GM12892 (cell line): ENCODE results near the gene UCHL1.

Source experiments
- POLR2A ChIP-seq: IDR thresholded peaks from 2 replicates; pipeline ENCODE4 v1.6.1; 2011; ENCODE audit warnings: low read depth, low read length, control low read depth
- POLR2AphosphoS5 ChIP-seq: IDR thresholded peaks from 2 replicates; pipeline ENCODE4 v1.6.1; 2011; ENCODE audit warnings: low read depth, low read length, control low read depth

- TF ChIP-seq POLR2A (no peak), POLR2AphosphoS5 (no peak)
Observed at GRCh38 chr4:41299486-41299885, 42.8 kb downstream of the UCHL1 start.
